ENCODE data around the gene ACOT2. TPM values are rescaled to one million over a fixed set of nuclear protein-coding genes. Genes with fewer than 3 reads are reported as not detected.
A peak's percentile ranks its signal among the peaks of the same experiment; 100 is the strongest.
"Not testable (repeated sequence)": the region's sequence is repeated elsewhere in the genome, so short reads cannot be mapped to it uniquely, and the experiment has no call there.

Gene ACOT2
- total RNA-seq, 2 experiments from 2014 or later = 4.9 to 6.3 TPM

- H3K4me1 Mint-ChIP-seq (ENCODE audit: low read depth); intact Hi-C loops (cut with micrococcal nuclease); POLR2A ChIA-PET; H3K36me3 Mint-ChIP-seq (ENCODE audit: low read depth); H3K4me3 Mint-ChIP-seq; H3K9me3 Mint-ChIP-seq; H3K27me3 Mint-ChIP-seq; H3K27ac Mint-ChIP-seq: not testable (repeated sequence)
- TF ChIP-seq CTCF (IDR thresholded peaks at IDR 0.05) = peak; percentile 33
- peak; percentile 64 for DNase-seq
- CTCF ChIA-PET = interaction anchor here (1.4 kb wide), 2 partner anchors 29 to 95 kb away, joined by 3 to 4 read pairs; no protein-coding TSS in a partner anchor
- ATAC-seq = peak; percentile 96
Measured at GRCh38 chr14:73539017-73539416, 30.0 kb upstream of the ACOT2 start.

GRCh38 chr14:73542961-73543360, 26.1 kb upstream of the ACOT2 start:
- CTCF ChIA-PET; H3K27me3 Mint-ChIP-seq; intact Hi-C loops (cut with micrococcal nuclease); H3K27ac Mint-ChIP-seq; ATAC-seq; H3K4me3 Mint-ChIP-seq; POLR2A ChIA-PET; H3K9me3 Mint-ChIP-seq; H3K36me3 Mint-ChIP-seq (ENCODE audit: low read depth); H3K4me1 Mint-ChIP-seq (ENCODE audit: low read depth): not testable (repeated sequence)
- peak; percentile 19 for DNase-seq

- H3K9me3 Mint-ChIP-seq; DNase-seq; POLR2A ChIA-PET; H3K4me1 Mint-ChIP-seq (ENCODE audit: low read depth); intact Hi-C loops (cut with micrococcal nuclease); H3K36me3 Mint-ChIP-seq (ENCODE audit: low read depth); CTCF ChIA-PET; H3K27ac Mint-ChIP-seq; H3K4me3 Mint-ChIP-seq; H3K27me3 Mint-ChIP-seq; ATAC-seq: not testable (repeated sequence)
Measured at GRCh38 chr14:73545353-73545752, 23.7 kb upstream of the ACOT2 start.

- H3K4me3 Mint-ChIP-seq; ATAC-seq; H3K9me3 Mint-ChIP-seq; CTCF ChIA-PET; H3K36me3 Mint-ChIP-seq (ENCODE audit: low read depth); intact Hi-C loops (cut with micrococcal nuclease); H3K4me1 Mint-ChIP-seq (ENCODE audit: low read depth); H3K27me3 Mint-ChIP-seq; DNase-seq; POLR2A ChIA-PET; H3K27ac Mint-ChIP-seq: not testable (repeated sequence)
Measured at GRCh38 chr14:73549097-73549496, 19.9 kb upstream of the ACOT2 start.

GRCh38 chr14:73549889-73550524, 19.0 kb upstream of the ACOT2 start:
- H3K27ac Mint-ChIP-seq; H3K4me3 Mint-ChIP-seq; H3K4me1 Mint-ChIP-seq (ENCODE audit: low read depth); CTCF ChIA-PET; ATAC-seq; DNase-seq; H3K9me3 Mint-ChIP-seq; H3K27me3 Mint-ChIP-seq; H3K36me3 Mint-ChIP-seq (ENCODE audit: low read depth); intact Hi-C loops (cut with micrococcal nuclease); POLR2A ChIA-PET: not testable (repeated sequence)

DNA sequence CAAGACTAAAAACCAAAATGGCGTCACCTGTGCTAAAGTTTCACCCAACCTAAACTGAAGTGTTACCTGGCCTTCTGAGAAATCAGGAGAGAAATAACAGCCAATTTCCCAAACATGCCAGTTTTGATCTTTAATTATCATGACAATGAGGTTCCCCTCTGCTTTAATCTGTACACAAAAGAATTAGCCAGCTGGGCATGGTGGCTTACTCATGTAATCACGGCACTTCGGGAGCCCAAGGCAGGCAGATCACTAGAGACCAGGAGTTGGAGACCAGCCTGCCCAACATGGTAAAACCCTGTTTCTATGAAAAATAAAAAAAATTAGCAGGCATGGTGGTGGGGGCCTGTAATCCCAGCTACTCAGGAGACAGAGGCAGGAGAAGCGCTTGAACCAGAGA, 15.2 kb upstream of the ACOT2 start:
- POLR2A ChIA-PET = no interaction called here

GRCh38 chr14:73557201-73557600, 11.8 kb upstream of the ACOT2 start:
- H3K4me3 Mint-ChIP-seq; H3K9me3 Mint-ChIP-seq; POLR2A ChIA-PET; H3K27ac Mint-ChIP-seq; ATAC-seq; CTCF ChIA-PET; H3K4me1 Mint-ChIP-seq (ENCODE audit: low read depth); H3K27me3 Mint-ChIP-seq; DNase-seq; H3K36me3 Mint-ChIP-seq (ENCODE audit: low read depth); intact Hi-C loops (cut with micrococcal nuclease): not testable (repeated sequence)

More for the DNA sequence above, 15.2 kb upstream of the ACOT2 start:
- H3K9me3 Mint-ChIP-seq = no peaks in the 10 kb centered on the region
- no peak for ATAC-seq
- intact Hi-C loops (cut with micrococcal nuclease) = no loop called here
- CTCF ChIA-PET = no interaction called here
- H3K36me3 Mint-ChIP-seq (ENCODE audit: low read depth) = no peaks in the 10 kb centered on the region
- no peak for TF ChIP-seq CTCF (IDR thresholded peaks at IDR 0.05)
- no peaks in the 10 kb centered on the region for H3K4me1 Mint-ChIP-seq (ENCODE audit: low read depth)
- no peak overlapping the region for H3K4me3 Mint-ChIP-seq
- no peak overlapping the region for H3K27ac Mint-ChIP-seq
- H3K27me3 Mint-ChIP-seq = no peaks in the 10 kb centered on the region
- no peak for DNase-seq

DNA sequence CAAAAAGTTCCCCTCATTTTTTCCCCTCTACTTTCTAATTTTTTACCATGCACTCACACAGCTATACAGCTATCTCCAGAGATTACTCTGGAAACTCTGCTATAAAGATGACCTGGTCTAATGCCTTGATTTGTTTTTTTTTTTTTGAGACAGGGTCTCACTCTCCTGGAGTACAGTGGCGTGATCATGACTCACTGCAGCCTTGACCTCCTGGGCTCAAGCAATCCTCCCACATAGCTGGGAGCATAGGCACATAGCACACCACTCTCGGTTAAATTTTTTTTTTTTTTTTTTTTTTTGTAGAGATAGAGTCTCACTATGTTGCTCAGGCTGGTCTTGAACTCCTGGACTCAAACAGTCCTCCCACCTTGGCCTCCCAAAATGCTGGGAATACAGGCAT, 10.8 kb upstream of the ACOT2 start:
- CTCF ChIA-PET; POLR2A ChIA-PET; ATAC-seq; H3K9me3 Mint-ChIP-seq; DNase-seq; H3K36me3 Mint-ChIP-seq (ENCODE audit: low read depth); H3K4me3 Mint-ChIP-seq; H3K27me3 Mint-ChIP-seq; intact Hi-C loops (cut with micrococcal nuclease); H3K4me1 Mint-ChIP-seq (ENCODE audit: low read depth); H3K27ac Mint-ChIP-seq: not testable (repeated sequence)

GRCh38 chr14:73562256-73562655, 6.8 kb upstream of the ACOT2 start:
- peaks cover 22% of the 10 kb centered on the region for H3K36me3 Mint-ChIP-seq (ENCODE audit: low read depth)

DNA sequence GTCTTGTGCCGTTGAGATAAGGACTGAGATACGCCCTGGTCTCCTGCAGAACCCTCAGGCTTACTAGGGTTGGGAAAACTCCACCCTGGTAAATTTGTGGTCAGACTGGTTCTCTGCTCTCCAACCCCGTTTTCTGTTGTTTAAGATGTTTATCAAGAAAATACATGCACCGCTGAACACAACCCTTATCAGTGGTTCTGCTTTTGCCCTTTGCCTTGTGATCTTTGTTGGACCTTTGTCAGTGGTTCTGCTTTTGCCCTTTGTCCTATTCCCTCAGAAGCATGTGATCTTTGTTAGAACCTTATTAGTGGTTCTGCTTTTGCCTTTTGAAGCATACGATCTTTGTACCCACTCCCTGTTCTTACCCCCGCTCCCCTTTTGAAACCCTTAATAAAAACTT, 6.3 kb upstream of the ACOT2 start:
- H3K27me3 Mint-ChIP-seq; intact Hi-C loops (cut with micrococcal nuclease); ATAC-seq; H3K4me3 Mint-ChIP-seq; H3K27ac Mint-ChIP-seq; CTCF ChIA-PET; POLR2A ChIA-PET; DNase-seq; H3K9me3 Mint-ChIP-seq: not testable (repeated sequence)
- peaks cover 27% of the 10 kb centered on the region for H3K36me3 Mint-ChIP-seq (ENCODE audit: low read depth)
- H3K4me1 Mint-ChIP-seq (ENCODE audit: low read depth) = peaks cover 26% of the 10 kb centered on the region

More at GRCh38 chr14:73562256-73562655, 6.8 kb upstream of the ACOT2 start:
- CTCF ChIA-PET; DNase-seq; H3K27ac Mint-ChIP-seq; ATAC-seq; POLR2A ChIA-PET; H3K4me3 Mint-ChIP-seq; H3K9me3 Mint-ChIP-seq; intact Hi-C loops (cut with micrococcal nuclease); H3K27me3 Mint-ChIP-seq: not testable (repeated sequence)
- H3K4me1 Mint-ChIP-seq (ENCODE audit: low read depth) = peaks cover 22% of the 10 kb centered on the region

All from activated CD8-positive, alpha-beta T cell treated with anti-CD3 and anti-CD28 coated beads for 36 hours (primary cell).